GM10266 (cell line): ENCODE data around the gene TSC22D4.

ENCODE experiments used
- DNase-seq: peaks from one replicate; pipeline ENCODE4 v3.0.0; 2012; ENCODE audit errors: extremely low spot score
- TF ChIP-seq, protein P1 (sequence below): IDR thresholded peaks from 2 replicates; pipeline ENCODE4 v1.5.1; 2012; ENCODE audit warnings: mild to moderate bottlenecking, low read depth; ENCODE audit not compliant: control insufficient read depth, insufficient read depth; ENCODE audit errors: missing control alignments

Gene TSC22D4

DNA sequence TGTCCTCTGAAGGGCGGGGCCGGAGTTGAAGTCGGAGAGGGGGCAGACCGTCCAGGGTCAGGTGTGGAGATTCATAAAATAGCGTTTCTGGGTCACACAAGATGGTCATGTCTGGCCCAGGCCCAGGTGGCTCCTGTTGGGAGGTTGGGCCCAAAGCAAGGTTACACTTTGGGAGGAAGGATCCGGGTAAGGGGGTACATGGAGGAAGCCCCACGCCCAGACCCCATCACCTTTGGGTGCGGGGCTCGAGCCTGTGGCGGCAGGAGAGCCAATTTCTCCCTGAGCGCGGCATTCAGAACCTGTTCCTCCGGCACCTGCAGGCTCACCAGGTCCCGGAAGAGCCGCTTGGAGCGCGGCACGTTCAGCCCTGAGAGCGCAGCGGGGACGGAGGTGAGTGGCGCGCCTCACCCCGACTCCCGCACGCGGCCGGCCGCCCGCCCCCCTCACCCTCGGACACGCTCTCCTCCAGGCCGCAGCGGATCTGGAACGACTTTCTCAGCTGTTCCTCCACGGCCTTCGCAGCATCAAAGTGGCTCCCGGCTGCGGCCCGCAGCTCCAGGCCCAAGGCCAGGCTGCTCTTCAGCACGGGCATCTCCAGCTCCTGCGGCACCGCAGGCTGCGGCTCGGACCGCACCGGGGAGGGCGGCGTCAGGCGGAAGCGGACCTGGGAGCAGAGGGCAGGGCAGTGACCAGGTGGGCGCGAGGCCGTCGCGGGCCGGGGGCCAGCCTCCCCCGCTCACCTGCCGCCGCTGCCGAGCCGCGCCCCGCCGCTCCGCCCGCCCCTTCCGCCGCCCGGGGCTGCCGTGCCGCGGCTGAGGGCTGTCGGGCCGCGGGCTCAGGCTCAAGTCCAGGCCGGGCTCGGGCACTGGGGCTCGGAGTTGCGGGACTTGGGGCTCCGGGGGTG, 43.4 kb downstream of the TSC22D4 start:
- TF ChIP-seq, protein P1, sequence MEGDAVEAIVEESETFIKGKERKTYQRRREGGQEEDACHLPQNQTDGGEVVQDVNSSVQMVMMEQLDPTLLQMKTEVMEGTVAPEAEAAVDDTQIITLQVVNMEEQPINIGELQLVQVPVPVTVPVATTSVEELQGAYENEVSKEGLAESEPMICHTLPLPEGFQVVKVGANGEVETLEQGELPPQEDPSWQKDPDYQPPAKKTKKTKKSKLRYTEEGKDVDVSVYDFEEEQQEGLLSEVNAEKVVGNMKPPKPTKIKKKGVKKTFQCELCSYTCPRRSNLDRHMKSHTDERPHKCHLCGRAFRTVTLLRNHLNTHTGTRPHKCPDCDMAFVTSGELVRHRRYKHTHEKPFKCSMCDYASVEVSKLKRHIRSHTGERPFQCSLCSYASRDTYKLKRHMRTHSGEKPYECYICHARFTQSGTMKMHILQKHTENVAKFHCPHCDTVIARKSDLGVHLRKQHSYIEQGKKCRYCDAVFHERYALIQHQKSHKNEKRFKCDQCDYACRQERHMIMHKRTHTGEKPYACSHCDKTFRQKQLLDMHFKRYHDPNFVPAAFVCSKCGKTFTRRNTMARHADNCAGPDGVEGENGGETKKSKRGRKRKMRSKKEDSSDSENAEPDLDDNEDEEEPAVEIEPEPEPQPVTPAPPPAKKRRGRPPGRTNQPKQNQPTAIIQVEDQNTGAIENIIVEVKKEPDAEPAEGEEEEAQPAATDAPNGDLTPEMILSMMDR, result no peak
- DNase-seq, result peak; percentile 58

DNA sequence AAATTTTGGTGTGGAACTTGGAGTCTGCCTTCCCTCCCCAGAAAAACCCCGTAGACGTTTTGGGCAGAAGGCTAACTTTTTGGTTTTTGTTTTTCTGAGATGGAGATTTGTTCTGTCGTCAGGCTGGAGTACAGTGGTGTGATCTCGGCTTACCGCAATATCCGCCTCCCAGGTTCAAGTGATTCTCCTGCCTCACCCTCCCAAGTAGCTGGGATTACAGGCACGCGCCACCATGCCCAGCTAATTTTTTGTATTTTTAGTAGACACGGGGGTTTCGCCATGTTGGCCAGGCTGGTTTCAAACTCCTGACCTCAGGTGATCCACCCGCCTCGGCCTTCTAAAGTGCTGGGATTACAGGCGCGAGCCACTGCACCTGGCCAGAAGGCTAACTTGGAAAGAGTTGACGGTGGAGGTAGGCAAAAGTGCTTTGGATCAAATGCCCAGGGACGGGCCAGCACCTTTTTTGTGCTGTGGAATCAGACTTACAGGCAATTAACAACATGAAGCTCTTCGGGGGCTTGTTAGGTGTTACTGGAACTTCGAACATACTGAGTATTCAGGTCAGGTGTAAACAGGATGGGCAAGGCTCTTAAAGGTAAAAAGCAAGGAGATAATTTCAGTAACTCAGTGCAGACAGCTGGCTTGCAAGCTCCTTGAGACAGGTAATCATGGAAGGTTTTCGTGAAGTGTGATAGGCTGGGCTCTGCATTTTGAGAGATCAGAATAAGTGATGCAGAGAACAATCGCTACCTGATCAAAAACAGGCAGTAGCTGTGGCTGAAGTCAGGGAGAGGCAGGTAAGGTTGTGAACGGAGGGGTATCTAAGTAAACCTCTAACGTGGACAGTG, 44.5 kb downstream of the TSC22D4 start:
- TF ChIP-seq, protein P1, result no peak
- no peak for DNase-seq

DNA sequence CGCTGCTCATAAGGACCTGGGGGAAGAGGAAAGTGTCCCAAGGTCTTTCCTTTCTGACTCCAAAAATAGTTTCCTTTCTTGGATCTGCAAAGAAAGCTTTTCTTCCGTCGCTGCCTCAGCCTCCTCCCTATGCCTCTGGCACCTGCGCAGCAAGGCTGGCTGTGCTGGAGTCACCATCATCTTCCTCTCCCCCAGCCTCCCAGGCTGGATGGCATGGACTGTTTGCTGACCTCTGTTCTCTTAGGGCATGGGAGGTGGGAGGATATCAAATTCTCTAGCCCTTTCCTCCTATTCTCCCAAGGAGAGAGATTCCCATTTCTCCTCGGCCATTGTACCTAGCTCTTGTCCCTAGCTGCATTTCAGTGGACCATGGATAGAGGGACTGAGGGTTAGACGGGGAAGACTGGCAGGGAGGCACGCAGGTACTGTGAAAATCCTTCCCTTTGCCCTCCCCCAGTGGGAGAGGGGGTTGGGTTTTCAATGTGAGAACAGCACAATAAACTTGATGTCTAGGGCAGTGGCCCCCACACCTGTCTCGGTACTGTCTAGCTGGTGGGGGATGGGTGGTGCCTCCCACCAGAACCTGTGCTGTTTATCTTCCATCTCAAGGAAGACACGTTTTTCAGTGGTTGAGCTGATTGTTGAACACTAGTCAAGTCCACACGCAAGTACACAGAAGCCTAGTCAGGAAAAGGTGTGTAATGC, 45.3 kb downstream of the TSC22D4 start:
- TF ChIP-seq, protein P1, result no peak
- no peak for DNase-seq

DNA sequence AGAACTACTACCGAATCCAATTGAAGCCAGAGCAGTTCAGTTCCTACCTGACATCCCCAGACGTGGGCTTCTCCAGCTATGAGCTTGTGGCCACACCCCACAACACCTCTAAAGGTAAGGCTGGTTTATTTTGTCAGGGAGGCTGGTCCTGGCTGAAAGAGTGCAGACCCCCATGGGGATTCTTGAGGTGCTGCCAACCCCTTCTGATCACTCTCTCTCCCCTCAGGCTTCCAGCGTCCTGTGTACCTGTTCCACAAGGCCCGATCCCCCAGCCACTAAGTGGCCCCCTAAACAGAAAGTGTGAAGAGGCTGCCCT, 45.8 kb downstream of the TSC22D4 start:
- DNase-seq, result no peak
- TF ChIP-seq, protein P1, result no peak

DNA sequence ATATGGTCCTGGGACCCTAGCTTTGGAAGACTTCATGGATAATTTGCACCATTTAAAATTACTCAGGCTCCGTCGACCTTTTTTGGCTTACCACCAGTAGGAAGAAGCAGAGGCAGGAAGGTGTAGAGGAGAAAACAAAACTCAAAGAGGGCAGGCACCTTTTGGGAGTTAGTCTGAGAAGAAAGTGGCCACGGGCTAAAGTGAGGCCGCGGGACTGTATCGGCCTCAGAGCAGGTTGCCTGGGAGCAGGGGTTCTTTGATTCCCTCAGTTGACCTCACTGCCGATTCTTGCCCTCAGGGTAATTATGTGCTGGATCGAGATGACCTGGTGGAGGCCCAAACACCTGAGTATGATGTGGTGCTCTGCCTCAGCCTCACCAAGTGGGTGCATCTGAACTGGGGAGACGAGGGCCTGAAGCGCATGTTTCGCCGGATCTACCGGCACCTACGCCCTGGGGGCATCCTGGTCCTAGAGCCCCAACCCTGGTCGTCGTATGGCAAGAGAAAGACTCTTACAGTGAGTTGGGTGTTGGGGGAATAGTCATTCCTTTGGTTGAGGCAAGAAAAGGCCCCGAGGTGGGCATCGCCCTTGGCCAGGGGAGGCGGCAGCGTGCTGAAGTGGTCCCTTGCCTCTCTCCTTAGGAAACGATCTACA, 46.3 kb downstream of the TSC22D4 start:
- no peak for DNase-seq
- TF ChIP-seq, protein P1, result no peak

DNA sequence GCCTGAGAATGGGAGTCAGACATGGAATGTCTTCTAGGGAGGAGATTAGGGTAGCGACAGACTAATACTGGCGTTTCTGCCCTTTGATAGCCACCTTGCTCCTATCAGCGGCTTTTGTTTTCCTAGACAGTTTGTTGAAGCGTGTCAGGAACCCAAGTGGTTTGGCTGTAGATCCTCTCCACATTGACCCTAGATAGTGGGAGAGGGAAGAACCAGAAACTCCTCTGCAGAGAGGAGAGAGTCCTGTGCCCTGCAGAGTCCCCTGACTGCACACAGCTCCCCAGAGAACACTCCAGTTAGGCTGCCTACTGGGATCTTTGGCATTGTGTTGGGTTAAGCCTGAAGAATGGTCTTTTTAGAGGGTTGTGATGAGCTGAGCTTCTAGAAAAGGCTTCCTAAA, 47.0 kb downstream of the TSC22D4 start:
- DNase-seq, result no peak
- TF ChIP-seq, protein P1, result no peak
